Stimulated activated naive CD8-positive, alpha-beta T cell treated with anti-CD3 and anti-CD28 coated beads, Interleukin-15, Interleukin-2, amounts not matched to agents 100 U/mL and 50 U/mL, for 24 hours (primary cell): ENCODE results near the gene UBE2N.
A peak's percentile ranks its signal among the peaks of the same experiment; 100 is the strongest.
"Not testable (repeated sequence)": the region's sequence is repeated elsewhere in the genome, so short reads cannot be mapped to it uniquely, and the experiment has no call there.

ENCODE experiments used
- ATAC-seq: fragments of 150-1000 bp; cut with Tn5 transposase; one replicate; pipeline ENCODE4 v1.10.0; 2021
- DNase-seq: peaks from one replicate; pipeline ENCODE4 v3.0.0; 2021

The UBE2N gene

GRCh38 chr12:93411060-93411459 lies 30.7 kb downstream of the UBE2N start:
- DNase-seq, ATAC-seq: not testable (repeated sequence)

GRCh38 chr12:93409343-93410187 lies 32.2 kb downstream of the UBE2N start:
- not testable (repeated sequence) for ATAC-seq, DNase-seq

DNA sequence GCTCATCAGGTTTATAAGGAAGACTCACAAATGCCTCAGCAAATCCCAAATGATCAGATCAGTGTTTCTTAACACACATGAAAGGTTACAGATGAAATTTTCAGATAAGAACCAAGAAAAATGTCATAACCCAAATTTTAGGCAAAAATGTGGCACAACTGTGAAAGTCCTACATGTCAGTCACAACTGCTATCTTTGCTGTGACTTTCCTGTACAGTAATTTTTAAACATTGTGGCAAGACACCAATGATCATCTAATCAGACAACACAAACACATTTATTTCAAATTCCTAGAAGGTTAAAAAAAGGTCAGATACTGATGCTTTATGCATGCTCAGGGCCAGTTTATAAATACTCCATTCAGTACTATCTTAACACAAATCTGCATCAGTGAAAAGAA lies 32.9 kb downstream of the UBE2N start:
- ATAC-seq (peak; percentile 8), DNase-seq (no peak)

DNA sequence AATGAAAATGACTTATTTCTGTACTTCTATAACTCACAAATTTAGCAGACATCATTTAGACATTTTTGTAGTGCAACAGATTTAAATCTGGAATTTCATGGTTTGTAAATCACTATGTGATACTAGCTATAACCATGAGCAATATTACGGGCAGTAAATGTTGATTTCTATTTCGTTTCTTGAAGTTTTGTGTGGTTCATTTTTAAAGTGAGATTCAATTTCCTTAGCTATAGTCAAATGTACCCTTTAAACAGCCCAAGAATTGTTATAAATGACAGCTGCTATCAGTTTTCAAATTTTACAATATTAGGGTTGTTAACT lies 33.8 kb downstream of the UBE2N start:
- DNase-seq, result no peak
- no peak for ATAC-seq

GRCh38 chr12:93407054-93407962 lies 34.4 kb downstream of the UBE2N start:
- no peak for DNase-seq
- no peak for ATAC-seq

GRCh38 chr12:93404961-93405849 lies 36.5 kb downstream of the UBE2N start:
- no peak for DNase-seq

DNA sequence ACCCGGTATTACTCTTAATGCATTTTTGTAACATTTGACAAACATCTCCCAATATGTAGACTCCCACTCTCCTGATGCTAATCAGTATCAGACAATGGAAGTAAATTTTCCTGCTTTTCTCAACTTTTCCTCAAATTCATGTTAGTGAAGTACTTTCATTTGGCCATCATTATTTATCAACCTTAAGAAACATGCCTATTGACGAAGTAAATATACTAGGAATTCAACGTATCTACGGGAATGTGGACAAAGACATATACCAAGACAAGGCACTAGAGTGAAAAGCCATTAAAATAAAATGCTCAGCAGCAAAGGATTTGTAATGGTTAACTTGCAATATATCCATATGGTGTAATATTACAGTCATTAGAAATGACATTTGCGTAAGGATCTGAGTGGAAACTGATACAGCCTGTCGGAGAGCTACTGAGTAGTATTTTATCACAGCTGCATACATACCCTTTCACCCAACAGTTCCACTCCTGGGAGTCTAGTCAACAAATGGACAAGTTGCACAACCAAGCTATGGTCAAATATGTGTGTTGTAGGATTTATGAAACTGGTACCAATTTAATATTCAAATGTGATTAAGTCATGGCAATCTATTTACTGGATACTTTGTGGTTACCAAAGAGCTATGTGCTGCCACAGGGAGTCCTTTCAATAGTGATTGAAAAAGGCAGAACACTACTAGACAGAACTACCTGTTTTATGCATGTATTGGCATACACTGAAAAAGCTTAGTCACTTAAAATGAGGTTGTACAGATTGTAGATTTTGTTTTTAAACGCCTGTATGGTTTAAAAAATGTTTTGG lies 37.6 kb downstream of the UBE2N start:
- DNase-seq (no peak), ATAC-seq (no peak)

More at GRCh38 chr12:93404961-93405849, 36.5 kb downstream of the UBE2N start:
- ATAC-seq, result no peak

DNA sequence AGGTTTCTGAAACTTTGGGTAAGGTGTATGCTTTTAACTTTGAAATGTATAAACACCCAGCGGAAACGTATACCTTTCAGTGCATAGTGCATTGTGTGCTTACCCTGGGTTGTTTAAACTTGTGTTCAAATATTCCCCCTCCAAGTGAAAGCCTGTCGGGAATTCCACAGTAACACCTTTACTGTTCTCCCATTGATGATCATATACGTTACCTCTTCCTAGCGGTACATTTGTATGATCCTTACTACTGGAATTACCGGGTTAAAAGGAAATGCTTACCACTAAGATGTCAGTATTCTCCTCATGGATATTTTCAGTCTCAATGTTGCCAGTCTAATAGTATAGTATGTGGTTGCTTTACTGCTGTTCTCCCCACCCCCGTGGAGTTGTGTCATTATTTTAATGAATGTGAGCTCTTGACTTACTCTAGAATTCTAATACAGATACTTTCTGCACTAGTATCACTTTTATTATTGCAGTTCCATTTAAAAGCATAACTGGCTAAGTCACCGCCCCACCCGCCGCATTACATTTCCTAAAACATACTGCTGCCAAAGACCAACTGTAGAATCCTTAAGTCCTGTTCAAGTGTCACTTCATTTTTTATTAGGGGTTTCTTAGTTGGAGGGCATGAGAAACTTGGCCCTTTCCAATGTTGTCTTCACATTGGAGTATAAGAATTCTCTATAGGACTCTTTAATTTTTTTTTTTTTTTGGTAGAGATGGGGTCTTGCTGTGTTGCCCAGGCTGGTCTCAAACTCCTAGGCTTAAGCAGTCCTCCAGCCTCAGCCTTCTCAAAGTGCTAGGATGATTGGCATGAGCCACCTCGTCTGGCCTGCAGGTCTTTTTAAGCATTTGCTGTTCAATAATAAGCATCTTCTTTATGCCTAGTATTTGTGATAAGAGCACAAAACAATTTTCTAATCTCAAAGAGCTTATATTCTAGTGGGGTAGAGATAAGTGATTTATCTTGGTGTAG lies 39.1 kb downstream of the UBE2N start:
- DNase-seq, result no peak
- no peak for ATAC-seq

DNA sequence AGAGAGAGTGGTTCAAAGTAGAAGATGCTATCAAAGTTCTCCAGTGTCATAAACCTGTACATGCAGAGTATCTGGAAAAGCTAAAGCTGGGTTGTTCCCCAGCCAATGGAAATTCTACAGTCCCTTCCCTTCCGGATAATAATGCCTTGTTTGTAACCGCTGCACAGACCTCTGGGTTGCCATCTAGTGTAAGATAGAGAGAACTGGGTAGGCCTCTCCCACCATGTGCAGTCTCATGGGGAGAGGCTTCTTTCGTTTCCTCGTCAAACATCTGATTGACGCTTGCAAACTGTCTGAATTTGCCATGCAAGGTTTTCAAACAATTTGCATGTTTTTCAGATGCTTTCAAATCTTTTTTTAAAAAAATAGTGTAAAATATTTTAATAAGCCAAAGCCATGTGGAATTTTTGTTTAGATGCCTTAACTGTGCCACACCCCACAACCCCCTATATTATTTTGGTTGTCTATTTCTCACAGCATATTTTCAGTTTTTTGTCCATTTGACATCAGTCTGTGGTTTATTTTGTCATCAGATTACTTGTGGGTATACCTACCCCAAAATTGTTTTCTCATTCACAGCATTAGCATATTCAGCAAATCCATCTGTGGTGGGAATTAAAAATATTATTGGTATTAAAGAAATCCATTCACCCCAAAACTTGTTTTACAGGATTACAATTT lies 42.4 kb downstream of the UBE2N start:
- not testable (repeated sequence) for DNase-seq
- ATAC-seq, result peak; percentile 98

- ATAC-seq (no peak), DNase-seq (no peak)
These were observed 44.3 kb downstream of the UBE2N start for GRCh38 chr12:93397412-93397811.

- no peak for ATAC-seq
- no peak for DNase-seq
These were observed 48.3 kb downstream of the UBE2N start for GRCh38 chr12:93393425-93393824.

DNA sequence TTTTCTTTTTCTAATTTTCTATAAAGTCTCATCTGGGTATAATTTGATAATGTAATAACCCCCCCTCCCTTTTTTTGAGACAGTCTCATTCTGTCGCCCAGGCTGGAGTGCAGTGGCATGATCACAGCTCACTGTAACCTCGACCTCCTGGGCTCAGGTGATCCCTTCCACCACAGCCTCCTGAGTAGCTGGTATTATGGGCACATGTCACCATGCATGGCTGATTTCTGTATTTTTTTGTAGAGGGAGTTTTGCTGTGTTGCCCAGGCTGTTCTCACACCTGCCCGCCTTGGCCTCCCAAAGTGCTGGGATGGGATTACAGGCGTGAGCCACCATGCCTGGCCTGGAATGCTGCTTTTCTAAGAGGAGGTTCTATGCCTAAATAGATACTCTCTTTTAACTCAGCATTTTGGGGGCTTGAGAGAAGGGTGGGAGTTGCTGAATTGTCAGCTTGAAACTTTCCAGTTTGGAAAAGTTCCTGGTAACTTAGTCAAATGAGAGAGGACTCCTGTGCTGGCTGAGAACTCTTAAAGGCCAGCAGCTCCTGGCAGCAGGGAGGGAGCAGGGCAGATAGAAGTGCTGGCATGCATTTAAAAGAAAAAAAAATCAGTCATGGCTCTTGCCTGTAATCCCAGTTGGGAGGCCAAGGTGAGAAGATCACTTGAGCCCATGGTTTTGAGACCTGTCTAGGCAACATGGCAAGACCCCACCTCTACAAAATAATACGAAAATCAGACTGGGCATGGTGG lies 51.0 kb downstream of the UBE2N start:
- ATAC-seq (no peak), DNase-seq (no peak)

DNA sequence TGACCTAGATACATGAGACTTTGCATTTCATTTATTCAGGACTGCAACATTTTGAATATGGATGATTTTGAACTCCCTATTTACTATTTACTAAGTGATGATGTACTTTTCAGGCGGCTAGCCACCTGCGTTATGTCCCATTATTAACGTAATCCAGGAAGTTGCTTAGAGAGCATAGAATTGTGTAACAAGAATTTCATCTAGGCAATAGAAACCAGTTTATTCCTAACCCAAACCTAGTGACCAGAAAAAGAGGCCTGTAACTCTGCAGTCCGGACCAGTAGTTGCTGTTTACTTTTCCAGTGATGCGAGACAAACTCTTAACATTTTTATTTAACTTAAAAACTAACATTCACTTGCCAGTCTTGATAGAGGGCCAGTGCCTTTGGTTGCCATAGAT lies 51.7 kb downstream of the UBE2N start:
- DNase-seq (no peak), ATAC-seq (no peak)

DNA sequence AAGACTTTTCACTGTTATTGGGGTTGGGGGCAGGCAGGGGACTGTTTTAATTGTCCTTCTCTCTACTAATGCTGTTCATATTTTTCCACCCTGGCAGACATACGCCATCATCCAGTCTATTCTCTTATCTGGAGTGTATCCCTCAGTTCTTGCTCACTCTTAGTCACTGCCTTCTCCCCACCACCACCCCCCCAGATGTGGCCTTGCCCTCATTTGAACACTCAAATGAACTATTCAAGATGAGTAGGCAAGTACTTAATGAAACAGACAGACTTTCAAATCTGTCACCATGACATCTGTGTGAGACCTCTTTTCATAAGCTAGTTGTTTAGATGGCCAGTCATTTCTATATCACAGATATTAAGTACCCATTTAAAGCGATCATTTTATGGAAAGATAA lies 54.0 kb downstream of the UBE2N start:
- ATAC-seq, result peak; percentile 98
- peak; percentile 65 for DNase-seq

DNA sequence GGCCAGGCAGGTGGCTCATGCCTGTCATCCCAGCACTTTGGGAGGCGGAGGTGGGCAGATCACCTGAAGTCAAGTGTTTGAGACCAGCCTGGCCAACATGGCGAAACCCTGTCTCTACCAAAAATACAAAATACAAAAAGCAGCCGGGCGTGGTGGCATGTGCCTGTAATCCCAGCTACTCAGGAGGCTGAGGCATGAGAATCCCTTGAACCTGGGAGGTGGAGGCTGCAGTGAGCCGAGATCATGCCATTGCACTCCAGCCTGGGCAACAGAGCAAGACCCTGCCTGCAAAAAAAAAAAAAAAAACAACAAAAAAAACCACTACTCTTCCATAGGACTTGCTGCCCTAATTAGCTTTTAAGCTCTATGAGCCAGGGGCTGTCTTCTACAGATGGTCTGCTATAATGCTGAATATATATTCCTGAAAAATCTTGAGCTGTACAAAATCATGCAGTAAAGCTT lies 59.7 kb downstream of the UBE2N start:
- not testable (repeated sequence) for DNase-seq, ATAC-seq

DNA sequence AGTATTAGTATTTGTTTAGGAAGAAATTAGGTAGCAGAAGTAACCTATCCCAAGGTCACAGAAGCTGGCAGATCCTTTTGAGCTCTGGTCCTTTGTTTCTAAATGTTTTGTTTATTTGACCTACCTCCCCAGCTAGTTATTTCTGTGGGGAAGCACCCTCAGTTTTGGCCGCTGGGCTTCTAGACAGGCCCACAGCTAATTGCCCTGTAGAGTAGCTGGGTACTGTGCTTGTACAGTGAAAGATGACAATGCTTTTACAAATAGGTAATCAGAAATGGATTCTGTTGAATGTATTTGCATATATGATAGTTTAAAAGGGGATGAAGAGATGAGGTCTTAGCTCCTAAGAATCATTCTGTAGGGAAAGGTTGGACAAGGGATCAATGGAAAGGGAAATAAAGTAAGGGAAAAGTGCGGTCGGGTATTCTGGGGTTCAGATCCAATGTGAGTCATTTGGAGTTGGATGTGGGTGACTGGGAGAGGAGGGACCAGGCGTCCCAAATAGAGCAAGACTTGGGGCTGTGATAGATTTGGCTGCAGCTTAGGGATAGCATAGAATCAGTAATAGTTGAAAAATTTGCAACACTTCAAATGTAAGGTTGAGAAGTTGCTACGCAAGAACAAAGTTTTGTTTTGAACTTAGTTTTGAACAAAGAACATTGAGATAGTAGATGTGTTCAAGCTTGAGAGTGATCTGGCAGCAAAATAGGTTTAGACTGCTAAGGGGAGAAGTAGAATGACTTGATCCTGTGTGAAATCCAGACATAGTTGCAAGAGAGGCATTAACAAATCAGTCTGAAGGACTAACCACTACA lies 60.4 kb downstream of the UBE2N start:
- DNase-seq, result no peak
- no peak for ATAC-seq

- no peak for ATAC-seq
- no peak for DNase-seq
These were observed 61.1 kb downstream of the UBE2N start for GRCh38 chr12:93380480-93381121.
